ENCODE results near the gene MAP4K4.
A peak's percentile ranks its signal among the peaks of the same experiment; 100 is the strongest.

The MAP4K4 gene

GRCh38 chr2:101818531-101819451 is 121.3 kb downstream of the MAP4K4 start:
- FAIRE-seq = no peak

DNA sequence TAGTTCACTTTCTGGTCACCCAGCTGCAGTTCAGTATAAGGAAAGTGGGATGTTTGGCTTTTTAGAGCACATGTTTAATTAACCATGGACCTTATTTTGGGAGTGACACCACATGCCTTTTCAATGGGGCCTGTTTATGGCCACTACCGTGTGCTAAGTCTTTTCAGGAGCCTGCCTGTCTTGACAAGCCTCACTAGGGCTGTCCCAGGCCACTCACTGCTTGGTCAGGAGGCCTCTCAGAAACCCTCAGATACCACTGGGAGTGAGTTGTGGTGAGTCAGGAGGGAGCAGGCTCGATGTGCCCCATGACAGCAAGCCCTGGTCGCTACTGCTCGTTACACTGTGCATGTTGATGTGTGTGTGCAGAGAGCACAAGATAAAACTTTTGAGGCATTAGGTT is 123.0 kb downstream of the MAP4K4 start:
- FAIRE-seq = no peak

DNA sequence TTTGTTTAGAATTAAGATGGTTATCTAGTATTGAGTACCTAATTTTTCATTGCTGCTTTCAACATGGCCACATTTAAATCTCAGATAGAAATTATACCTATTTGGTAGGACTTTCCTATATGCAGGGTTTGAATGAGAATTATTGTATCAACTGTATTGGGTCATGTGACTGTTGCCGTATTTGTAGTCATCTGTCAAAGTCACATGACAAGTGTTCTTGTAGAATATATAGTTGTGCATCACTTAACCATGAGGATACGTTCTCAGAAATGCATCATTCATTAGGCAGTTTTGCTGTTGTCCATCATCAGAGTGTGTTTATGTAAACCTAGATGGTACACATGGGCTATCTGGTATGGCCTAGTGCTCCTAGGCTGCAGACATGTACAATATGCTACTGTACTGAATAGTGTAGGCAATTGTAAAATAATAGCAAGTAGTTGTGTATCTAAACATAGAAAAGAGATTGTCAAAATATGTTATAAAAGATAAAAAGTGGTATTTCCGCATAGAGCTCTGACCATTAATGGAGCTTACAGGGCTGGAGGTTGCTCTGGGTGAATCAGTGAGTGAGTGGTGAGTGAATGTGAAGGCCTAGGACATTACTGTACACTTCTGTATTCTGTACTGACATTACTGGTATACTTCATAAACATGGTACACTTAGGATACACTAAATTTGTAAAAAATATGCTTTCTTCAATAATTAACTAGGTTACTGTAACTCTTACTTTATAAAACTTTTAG is 123.7 kb downstream of the MAP4K4 start:
- FAIRE-seq = no peak

GRCh38 chr2:101821828-101822458 is 124.4 kb downstream of the MAP4K4 start:
- FAIRE-seq = no peak

GRCh38 chr2:101823347-101823791 is 125.9 kb downstream of the MAP4K4 start:
- FAIRE-seq = no peak

DNA sequence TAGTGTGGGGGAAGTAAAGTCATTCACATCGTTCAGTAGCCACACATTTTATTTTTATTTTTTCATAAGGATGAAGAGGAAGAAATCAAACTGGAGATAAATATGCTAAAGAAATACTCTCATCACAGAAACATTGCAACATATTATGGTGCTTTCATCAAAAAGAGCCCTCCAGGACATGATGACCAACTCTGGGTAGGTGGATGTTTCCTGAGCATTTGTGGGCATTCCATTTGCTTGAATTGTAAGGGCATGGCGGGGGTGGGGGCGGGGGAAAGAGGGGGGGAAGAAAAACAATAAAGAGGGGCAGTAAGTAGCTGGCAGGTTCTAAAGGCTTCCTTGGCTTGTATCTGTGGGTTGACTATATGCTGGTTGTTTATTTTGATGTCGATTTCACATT is 126.4 kb downstream of the MAP4K4 start:
- FAIRE-seq = no peak

DNA sequence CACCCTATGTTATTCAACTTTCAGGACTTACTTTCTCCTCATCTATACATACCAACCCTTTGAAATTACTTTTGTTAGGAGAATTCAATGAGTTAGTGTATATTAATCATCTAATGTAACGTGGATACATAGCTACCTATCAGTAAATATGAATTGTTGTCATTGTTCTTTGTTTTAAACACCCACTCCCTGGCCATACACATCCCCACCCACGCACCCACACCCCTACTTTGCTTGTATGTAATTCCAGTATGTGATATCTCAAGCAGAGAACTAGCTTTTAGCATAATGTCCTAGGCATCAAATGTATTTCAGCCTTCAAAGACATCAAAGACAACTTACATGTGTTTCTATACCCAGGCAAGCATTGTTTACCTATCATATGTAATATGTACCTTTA is 129.2 kb downstream of the MAP4K4 start:
- no peak for FAIRE-seq

GRCh38 chr2:101827246-101827645 is 129.7 kb downstream of the MAP4K4 start:
- no peak for FAIRE-seq

GRCh38 chr2:101828257-101828656 is 130.8 kb downstream of the MAP4K4 start:
- FAIRE-seq = no peak

- no peak for FAIRE-seq
These were observed 131.3 kb downstream of the MAP4K4 start for GRCh38 chr2:101828673-101829334.

DNA sequence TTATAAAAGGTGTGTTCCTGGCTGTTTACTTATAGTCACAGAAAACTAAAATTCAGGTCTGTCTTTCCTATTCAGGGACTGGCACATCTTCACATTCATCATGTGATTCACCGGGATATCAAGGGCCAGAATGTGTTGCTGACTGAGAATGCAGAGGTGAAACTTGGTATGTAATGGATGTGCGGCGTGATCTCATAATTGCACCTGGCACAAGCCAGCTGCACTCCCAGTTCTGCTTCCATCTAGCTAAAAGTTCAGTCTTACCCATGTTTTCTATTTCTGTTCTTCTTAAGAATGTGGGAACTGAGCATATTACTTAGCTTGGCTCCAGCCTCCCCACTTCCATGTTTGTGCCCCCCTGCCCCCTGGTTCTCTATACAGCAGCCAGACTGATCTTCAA is 131.9 kb downstream of the MAP4K4 start:
- FAIRE-seq = no peak

GRCh38 chr2:101830146-101830545 is 132.6 kb downstream of the MAP4K4 start:
- no peak for FAIRE-seq

- no peak for FAIRE-seq
These were observed 133.0 kb downstream of the MAP4K4 start for GRCh38 chr2:101830555-101830954.

GRCh38 chr2:101831351-101831865 is 133.9 kb downstream of the MAP4K4 start:
- peak; percentile 15 for FAIRE-seq

DNA sequence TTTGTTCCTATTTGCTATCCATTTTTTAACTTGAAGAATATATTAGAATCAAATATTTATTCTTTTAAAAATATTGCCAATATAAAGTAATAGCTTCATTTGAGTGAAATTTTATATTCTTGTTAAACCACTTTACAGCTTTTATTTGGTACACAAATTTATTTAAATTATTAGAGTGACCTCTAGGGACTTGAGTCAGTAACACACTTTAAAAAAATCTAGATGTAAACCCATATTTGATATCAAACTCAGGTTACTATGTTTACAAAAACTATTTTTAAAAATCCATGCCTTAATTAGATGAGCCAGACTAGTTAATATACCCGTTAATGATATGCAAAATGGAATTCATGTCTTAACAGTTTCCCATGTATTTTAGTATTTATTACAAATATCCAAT is 134.6 kb downstream of the MAP4K4 start:
- FAIRE-seq = peak; percentile 80

- FAIRE-seq = no peak
These were observed 136.5 kb downstream of the MAP4K4 start for GRCh38 chr2:101833890-101834523.

- FAIRE-seq = no peak
These were observed 139.8 kb downstream of the MAP4K4 start for GRCh38 chr2:101837354-101837753.

- FAIRE-seq = no peak
These were observed 144.3 kb downstream of the MAP4K4 start for GRCh38 chr2:101841679-101842327.

DNA sequence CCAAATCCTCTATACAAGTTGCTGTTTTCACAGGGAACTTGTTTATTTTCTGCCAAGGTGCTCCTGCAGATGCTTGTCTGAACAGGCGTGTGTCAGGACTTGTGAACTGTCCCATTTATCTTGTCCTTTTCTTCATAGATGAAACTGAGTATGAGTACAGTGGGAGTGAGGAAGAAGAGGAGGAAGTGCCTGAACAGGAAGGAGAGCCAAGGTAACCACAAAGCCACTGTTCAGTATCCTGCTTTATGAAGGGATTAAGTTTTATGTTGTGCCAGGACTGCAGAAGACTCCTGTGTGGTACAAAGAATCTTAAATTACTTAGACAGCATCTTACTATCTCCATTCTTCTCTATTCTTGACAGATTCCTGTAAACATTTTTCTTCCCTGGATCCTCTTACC is 145.0 kb downstream of the MAP4K4 start:
- FAIRE-seq = no peak

DNA sequence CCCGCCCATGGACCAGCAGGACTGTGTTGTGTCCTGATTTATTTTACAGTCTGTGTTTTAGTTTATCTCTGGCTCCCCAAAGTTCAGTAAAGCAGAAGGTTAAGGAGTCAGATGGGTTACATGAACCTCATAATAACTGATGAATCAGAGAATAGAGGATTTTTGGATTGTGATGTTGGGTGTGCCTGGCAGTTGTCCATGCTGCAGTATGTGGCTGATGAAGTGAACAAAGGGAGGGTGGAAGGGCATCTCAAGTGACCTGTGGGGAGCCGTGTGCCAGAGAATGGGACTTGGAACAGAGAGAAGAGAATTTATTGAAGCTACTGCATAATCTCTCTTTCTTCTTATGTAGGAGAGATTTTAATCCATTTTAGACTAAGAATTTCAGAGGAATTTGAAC is 145.5 kb downstream of the MAP4K4 start:
- no peak for FAIRE-seq

DNA sequence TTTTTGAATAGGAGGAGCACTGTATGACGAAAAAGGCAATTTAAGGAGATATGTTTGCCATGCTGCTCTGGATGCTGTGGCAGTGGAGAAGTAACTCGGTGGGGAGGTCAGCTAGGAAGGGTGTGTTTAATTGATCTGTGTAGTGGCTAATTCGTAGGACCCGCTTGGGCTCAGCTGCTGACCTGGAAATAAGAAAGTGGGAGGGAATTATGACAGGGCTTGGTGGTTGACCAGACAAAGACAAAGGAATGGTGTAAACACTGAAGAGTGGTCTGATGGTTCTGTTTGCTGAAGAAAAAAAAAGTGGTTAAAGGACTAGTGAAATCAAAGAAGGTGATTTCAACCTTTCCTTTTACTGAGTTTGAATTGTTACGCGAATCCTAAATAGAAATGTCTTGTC is 146.0 kb downstream of the MAP4K4 start:
- no peak for FAIRE-seq

Measured in G401.6 (cell line).